Measurements from ENCODE around the gene TMA7.

GRCh38 chr3:48439820-48440589 lies at the start of gene TMA7, which contains the start of gene CCDC51:
- TF ChIP-seq CTCF (IDR thresholded peaks at IDR 0.05) = no peak
- no peak for TF ChIP-seq EZH2 (IDR thresholded peaks at IDR 0.05)
- TF ChIP-seq EZH2phosphoT487 (IDR thresholded peaks at IDR 0.05) = no peak

Measured in neural progenitor cell (in vitro differentiated cells).